ENCODE measurements around the gene NAP1L5.

Gene NAP1L5

GRCh38 chr4:88720451-88721428, 23.1 kb upstream of the NAP1L5 start:
- no peak for DNase-seq

- no peak for DNase-seq
Measured at GRCh38 chr4:88719381-88719780, 21.8 kb upstream of the NAP1L5 start.

GRCh38 chr4:88718098-88718497, 20.5 kb upstream of the NAP1L5 start:
- DNase-seq = no peak

- no peak for DNase-seq
Measured at GRCh38 chr4:88713782-88714181, 16.2 kb upstream of the NAP1L5 start.

- no peak for DNase-seq
Measured at GRCh38 chr4:88709989-88710388, 12.4 kb upstream of the NAP1L5 start.

GRCh38 chr4:88706574-88706973, 8.9 kb upstream of the NAP1L5 start:
- no peak for DNase-seq

GRCh38 chr4:88705805-88706492, 8.3 kb upstream of the NAP1L5 start:
- DNase-seq = no peak

- no peak for DNase-seq
Measured at GRCh38 chr4:88705223-88705622, 7.6 kb upstream of the NAP1L5 start.

GRCh38 chr4:88702782-88703181, 5.2 kb upstream of the NAP1L5 start:
- DNase-seq = no peak

GRCh38 chr4:88698519-88698918, 890 bp upstream of the NAP1L5 start:
- DNase-seq = no peak

GRCh38 chr4:88697141-88697540, 488 bp downstream of the NAP1L5 start:
- no peak for DNase-seq

- DNase-seq = no peak
Measured at GRCh38 chr4:88696630-88697029, 999 bp downstream of the NAP1L5 start.

- DNase-seq = no peak
Measured at GRCh38 chr4:88693792-88694191, 3.8 kb downstream of the NAP1L5 start.

- DNase-seq = no peak
Measured at GRCh38 chr4:88690355-88690754, 7.3 kb downstream of the NAP1L5 start.

GRCh38 chr4:88681209-88681608, 16.4 kb downstream of the NAP1L5 start:
- no peak for DNase-seq

GRCh38 chr4:88675543-88675942, 22.1 kb downstream of the NAP1L5 start:
- DNase-seq = no peak

- DNase-seq = no peak
Measured at GRCh38 chr4:88674979-88675378, 22.6 kb downstream of the NAP1L5 start.

- no peak for DNase-seq
Measured at GRCh38 chr4:88674565-88674964, 23.1 kb downstream of the NAP1L5 start.

GRCh38 chr4:88673886-88674285, 23.7 kb downstream of the NAP1L5 start:
- no peak for DNase-seq

- no peak for DNase-seq
Measured at GRCh38 chr4:88672987-88673386, 24.6 kb downstream of the NAP1L5 start.

- no peak for DNase-seq
Measured at GRCh38 chr4:88661739-88662138, 35.9 kb downstream of the NAP1L5 start.

- DNase-seq = no peak
Measured at GRCh38 chr4:88660446-88661294, 37.0 kb downstream of the NAP1L5 start.

GRCh38 chr4:88659890-88660208, 37.8 kb downstream of the NAP1L5 start:
- DNase-seq = no peak

Measured in activated gamma-delta T cell treated with Interleukin-2 at 50 U/mL for 16 hours (primary cell).